H1 (cell line): Measurements from ENCODE around the gene CFDP1. TPM values are rescaled to one million over a fixed set of nuclear protein-coding genes. Genes with fewer than 3 reads are reported as not detected.

ENCODE experiments used
- CTCF ChIA-PET: fragments of 300-600 bp; sonication (Branson Sonifier 250); formaldehyde crosslinking; loops from one replicate; lab custom pipeline; 2021; ENCODE audit not compliant: partially characterized antibody; lab: Charles Lee
- POLR2A ChIA-PET: fragments of 300-600 bp; sonication (Branson Sonifier 250); formaldehyde crosslinking; loops from one replicate; lab custom pipeline; 2021; ENCODE audit warnings: inconsistent platforms; ENCODE audit not compliant: partially characterized antibody; lab: Charles Lee
- DNase-seq, 2 experiments: peaks; one replicate each; pipeline versions ENCODE4 v3.0.0 to v3.0.0-alpha.2; 2010 to 2022; ENCODE audit warnings: low spot score in 2 of 2, low read depth in 1 of 2, mixed read lengths in 1 of 2
- FAIRE-seq: peaks from 2 replicates; lab custom pipeline; 2011; peaks lifted over from hg19 to GRCh38; lab: Jason Lieb, UNC
- H2AFZ ChIP-seq: 2 replicates; pipeline ENCODE4 v1.8.1; 2012; ENCODE audit warnings: low read length, inconsistent platforms
- H2AK5ac ChIP-seq: 2 replicates; pipeline ENCODE4 v1.6.1; 2013; ENCODE audit warnings: low read depth, low read length
- H2BK120ac ChIP-seq: replicated peaks from 2 replicates; pipeline ENCODE3; 2013; ENCODE audit warnings: low read depth, low read length, inconsistent platforms
- H2BK12ac ChIP-seq: 2 replicates; pipeline ENCODE4 v1.6.1; 2013; ENCODE audit warnings: low read depth, low read length
- H2BK15ac ChIP-seq: 2 replicates; pipeline ENCODE4 v1.6.1; 2013; ENCODE audit warnings: low read length
- H2BK20ac ChIP-seq: 2 replicates; pipeline ENCODE4 v1.6.1; 2013; ENCODE audit warnings: low read length
- H2BK5ac ChIP-seq: 2 replicates; pipeline ENCODE4 v1.6.1; 2013; ENCODE audit warnings: low read depth, low read length
- H3K14ac ChIP-seq: 2 replicates; pipeline ENCODE4 v1.6.1; 2013; ENCODE audit warnings: inconsistent platforms; ENCODE audit not compliant: insufficient read length
- H3K18ac ChIP-seq: 2 replicates; pipeline ENCODE4 v1.6.1; 2013; ENCODE audit warnings: low read length; ENCODE audit errors: extremely low read depth
- H3K23ac ChIP-seq: 2 replicates; pipeline ENCODE4 v1.6.1; 2013; ENCODE audit warnings: inconsistent platforms; ENCODE audit not compliant: insufficient read length
- H3K23me2 ChIP-seq: 2 replicates; pipeline ENCODE4 v1.6.1; 2013; ENCODE audit warnings: low read depth, low read length
- H3K27ac ChIP-seq: 2 replicates; pipeline ENCODE4 v1.6.1; 2011; ENCODE audit warnings: low read depth, low read length, inconsistent platforms
- H3K27me3 ChIP-seq, 4 experiments: replicated peaks in 1 of 4; 1 replicate in 1 of 4; 2 replicates in 3 of 4; pipeline versions ENCODE4 v1.6.1 to v1.8.1; 2011 to 2013; ENCODE audit warnings: low read length in 3 of 4, mild to moderate bottlenecking in 3 of 4, inconsistent platforms in 2 of 4, mixed read lengths in 2 of 4, moderate library complexity in 1 of 4; ENCODE audit not compliant: control insufficient read depth in 3 of 4, insufficient read depth in 3 of 4; ENCODE audit errors: extremely low read depth in 1 of 4
- H3K36me3 ChIP-seq, 4 experiments: 2 replicates each; pipeline versions ENCODE4 v1.6.1 to v1.8.1; 2011 to 2013; ENCODE audit warnings: mild to moderate bottlenecking in 4 of 4, low read length in 3 of 4, moderate library complexity in 2 of 4, control low read depth in 1 of 4, inconsistent platforms in 1 of 4; ENCODE audit not compliant: insufficient read depth in 4 of 4, control insufficient read depth in 2 of 4
- H3K4ac ChIP-seq: replicated peaks from 2 replicates; pipeline ENCODE3; 2013; ENCODE audit warnings: low read length, low read depth, mixed read lengths, inconsistent platforms; ENCODE audit not compliant: insufficient read length
- H3K4me1 ChIP-seq, 4 experiments: replicated peaks in 1 of 4; 1 replicate in 1 of 4; 2 replicates in 3 of 4; pipeline versions ENCODE4 v1.6.1 to v1.8.1; 2011 to 2013; ENCODE audit warnings: low read length in 3 of 4, inconsistent platforms in 2 of 4, mixed read lengths in 1 of 4; ENCODE audit not compliant: insufficient read depth in 4 of 4, control insufficient read depth in 3 of 4
- H3K4me2 ChIP-seq, 2 experiments: 2 replicates each; pipeline versions ENCODE4 v1.6.1 to v1.8.1; 2011 to 2013; ENCODE audit warnings: low read depth in 2 of 2, low read length in 2 of 2, control low read depth in 1 of 2, inconsistent platforms in 1 of 2, mild to moderate bottlenecking in 1 of 2; ENCODE audit not compliant: insufficient read depth in 1 of 2
- H3K4me3 ChIP-seq, 4 experiments: fragments of 200-600, 300-600 bp in 1 of 4; sonication (generic), shearing (Covaris generic), sonication (Bioruptor Twin) in 1 of 4; 2 replicates each; pipeline versions ENCODE4 v1.5.1 to v1.8.1; 2011 to 2016; ENCODE audit warnings: low read length in 4 of 4, low read depth in 3 of 4, control low read depth in 2 of 4, inconsistent platforms in 2 of 4, mild to moderate bottlenecking in 2 of 4, mixed read lengths in 1 of 4, moderate library complexity in 1 of 4; ENCODE audit not compliant: insufficient read depth in 2 of 4; ENCODE audit errors: extremely low read depth in 1 of 4
- H3K56ac ChIP-seq: replicated peaks from 2 replicates; pipeline ENCODE3; 2013; ENCODE audit warnings: low read depth, mild to moderate bottlenecking, mixed read lengths, low read length, inconsistent platforms; ENCODE audit not compliant: insufficient read length
- H3K79me1 ChIP-seq: 2 replicates; pipeline ENCODE4 v1.6.1; 2013; ENCODE audit warnings: low read depth, low read length, control low read depth
- H3K79me2 ChIP-seq, 2 experiments: 2 replicates each; pipeline versions ENCODE4 v1.6.1 to v1.8.1; 2012 to 2013; ENCODE audit warnings: low read length in 2 of 2, mild to moderate bottlenecking in 2 of 2, inconsistent platforms in 1 of 2; ENCODE audit not compliant: insufficient read depth in 2 of 2, control insufficient read depth in 1 of 2
- H3K9ac ChIP-seq, 4 experiments: replicated peaks in 1 of 4; 1 replicate in 1 of 4; 2 replicates in 3 of 4; pipeline versions ENCODE4 v1.6.1 to v1.8.1; 2011 to 2013; ENCODE audit warnings: low read depth in 3 of 4, low read length in 3 of 4, control low read depth in 2 of 4, mild to moderate bottlenecking in 2 of 4, moderate library complexity in 2 of 4, inconsistent platforms in 1 of 4; ENCODE audit errors: extremely low read depth in 1 of 4
- H3K9me3 ChIP-seq, 2 experiments: 2 replicates each; pipeline versions ENCODE4 v1.6.1 to v1.8.1; 2012 to 2013; ENCODE audit warnings: mild to moderate bottlenecking in 2 of 2, moderate library complexity in 2 of 2, control low read depth in 1 of 2, inconsistent platforms in 1 of 2, low read depth in 1 of 2, low read length in 1 of 2, mixed read lengths in 1 of 2; ENCODE audit not compliant: insufficient read depth in 2 of 2
- H4K20me1 ChIP-seq, 2 experiments: replicated peaks in 1 of 2; 2 replicates each; pipeline versions ENCODE3 to v1.8.1; 2011 to 2013; ENCODE audit warnings: inconsistent platforms in 2 of 2, low read length in 2 of 2, mild to moderate bottlenecking in 1 of 2; ENCODE audit not compliant: insufficient read depth in 2 of 2, control insufficient read depth in 1 of 2
- H4K5ac ChIP-seq: 2 replicates; pipeline ENCODE4 v1.6.1; 2013; ENCODE audit warnings: low read length, low read depth, mixed read lengths, inconsistent platforms; ENCODE audit not compliant: insufficient read length
- H4K8ac ChIP-seq: 2 replicates; pipeline ENCODE4 v1.8.0; 2013; ENCODE audit warnings: mild to moderate bottlenecking, moderate library complexity, low read length, inconsistent platforms; ENCODE audit not compliant: insufficient read depth; ENCODE audit errors: extremely low read depth
- H4K91ac ChIP-seq: replicated peaks from 2 replicates; pipeline ENCODE3; 2013; ENCODE audit warnings: low read length, mixed read lengths, inconsistent platforms; ENCODE audit not compliant: insufficient read length
- EGR1 ChIP-seq: IDR thresholded peaks from 2 replicates; pipeline ENCODE4 v1.6.1; 2011; ENCODE audit warnings: low read depth, low read length, borderline replicate concordance
- GABPA ChIP-seq: IDR thresholded peaks from 2 replicates; pipeline ENCODE4 v1.6.1; 2011; ENCODE audit warnings: mild to moderate bottlenecking, low read length, moderate library complexity, borderline replicate concordance; ENCODE audit not compliant: insufficient read depth
- RNF2 ChIP-seq: fragments of 200-900, 300-1000 bp; sonication (generic); IDR thresholded peaks from 2 replicates; pipeline ENCODE4 v1.7.1; 2016; ENCODE audit warnings: borderline replicate concordance, low read depth, mild to moderate bottlenecking, antibody characterized with exemption, low read length; ENCODE audit not compliant: poor library complexity, severe bottlenecking; ENCODE audit errors: missing control alignments
- WGBS, 2 experiments: shearing (Covaris generic) in 1 of 2; methylation state at CpG; one replicate each; pipeline versions ENCODE4 v1.1.6 to v1.1.7; 2013 to 2015; ENCODE audit warnings: low lambda C conversion rate in 2 of 2, mixed read lengths in 2 of 2, inconsistent platforms in 1 of 2, low coverage in 1 of 2, missing lambda C conversion rate in 1 of 2; ENCODE audit not compliant: insufficient replicate concordance in 2 of 2, insufficient coverage in 1 of 2, insufficient read length in 1 of 2; ENCODE audit errors: extremely low coverage in 1 of 2, missing lambda C conversion rate in 1 of 2; 5-methylcytosine and 5-hydroxymethylcytosine counted together
- polyA plus RNA-seq, 7 experiments: library from polyadenylated mRNA; depleted of rRNA in 3 of 7; stranded (reverse) in 5 of 7; unstranded in 2 of 7; fragments of >200 nt in 5 of 7; fragments of 200-250 nt in 2 of 7; gene quantifications; 1 replicate in 5 of 7; 2 replicates in 1 of 7; 4 replicates in 1 of 7; pipeline versions ENCODE4 v1.2.1 to v1.2.3, GENCODE V29; 2011 to 2013; ENCODE audit warnings: missing spikeins in 2 of 7, mixed read lengths in 2 of 7
- total RNA-seq: library from RNA; stranded (reverse); fragmentation: NEBNext Ultra II Directional; extraction: Animal tissue kit (Norgen Biotek cat#: 25700); gene quantifications from 2 replicates; pipeline ENCODE4 v1.2.1, GENCODE V29; 2021

CFDP1 gene
- total and polyA plus RNA-seq, 2 of the 8 experiments (the other 6 are each of a cell fraction or from before 2014, with no cell fraction given), result 25.5 to 77.3 TPM

DNA sequence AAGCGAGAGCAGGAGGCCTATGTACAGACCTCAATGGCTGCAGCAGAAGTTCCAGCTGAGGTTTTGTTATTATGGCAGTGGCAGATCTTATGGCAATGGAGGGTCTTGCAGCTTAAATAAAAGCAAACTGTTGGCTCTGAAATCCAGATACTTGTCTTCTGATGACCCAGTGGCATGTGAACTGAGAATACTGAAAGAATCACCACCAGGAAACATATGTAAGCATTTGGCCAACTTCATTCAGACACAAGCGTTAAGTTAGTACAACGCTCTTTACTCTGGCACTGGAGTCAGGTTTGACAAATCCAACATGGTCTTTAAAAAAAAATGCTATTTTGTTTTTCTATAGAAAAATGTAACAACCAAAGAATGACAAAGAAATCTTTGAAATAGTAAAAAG lies 70.5 kb downstream of the CFDP1 start:
- no peaks in the 10 kb centered on the region for H3K79me1 ChIP-seq
- no peak overlapping the region for H4K5ac ChIP-seq
- ChIA-PET CTCF (interaction anchor here (1.1 to 1.3 kb wide), 4 partner anchors 13 to 164 kb away, joined by 3 to 5 read pairs (median 3); no protein-coding TSS in a partner anchor), POLR2A (no interaction called here)
- no peak overlapping the region for H2BK120ac ChIP-seq
- H3K27me3 ChIP-seq, result no peaks in the 10 kb centered on the region
- no peak overlapping the region for H2BK20ac ChIP-seq
- no peak overlapping the region for H3K4me2 ChIP-seq
- H3K23me2 ChIP-seq, result no peaks in the 10 kb centered on the region
- no peak overlapping the region for H2BK5ac ChIP-seq
- no peaks in the 10 kb centered on the region for H3K79me2 ChIP-seq
- H2AK5ac ChIP-seq, result no peak overlapping the region
- no peak for DNase-seq
- H3K14ac ChIP-seq, result no peak overlapping the region
- H3K9me3 ChIP-seq, result no peaks in the 10 kb centered on the region
- no peak overlapping the region for H3K56ac ChIP-seq
- H3K18ac ChIP-seq, result no peak overlapping the region
- no peak overlapping the region for H2BK12ac ChIP-seq
- FAIRE-seq, result no peak
- no peak overlapping the region for H3K9ac ChIP-seq
- no peak overlapping the region for H3K4me3 ChIP-seq
- no peak overlapping the region for H3K23ac ChIP-seq
- peaks cover 0 to 4% (median 0%) of the 10 kb centered on the region in 4 experiments; a peak in 3 of 8 replicates for H3K36me3 ChIP-seq
- no peaks in the 10 kb centered on the region for H3K4me1 ChIP-seq
- H4K91ac ChIP-seq, result no peak overlapping the region
- no peak overlapping the region for H2BK15ac ChIP-seq
- TF ChIP-seq EGR1, result no peak
- no peak for TF ChIP-seq GABPA
- TF ChIP-seq RNF2, result no peak
- H3K4ac ChIP-seq, result no peak overlapping the region
- H4K20me1 ChIP-seq, result no peaks in the 10 kb centered on the region
- no peak overlapping the region for H2AFZ ChIP-seq
- H4K8ac ChIP-seq, result no peak overlapping the region
- 93% methylated on average over 3 of the region's 3 CpGs; no CpG with 5 or more reads in 1 of the 2 experiments for WGBS, 2 experiments
- no peak overlapping the region for H3K27ac ChIP-seq
